Smooth muscle cell (in vitro differentiated cells): ENCODE measurements around the gene BMI1. TPM values are rescaled to one million over a fixed set of nuclear protein-coding genes. Genes with fewer than 3 reads are reported as not detected.

Experiments used
- DNase-seq: peaks from one replicate; lab custom pipeline; 2025; ENCODE audit not compliant: unreplicated experiment; lab: John Stamatoyannopoulos, UW
- H2AFZ ChIP-seq: fragments of 200-600 bp; sonication (generic); 2 replicates; pipeline ENCODE4 v1.6.0; 2016; ENCODE audit warnings: antibody characterized with exemption, low read depth, mild to moderate bottlenecking
- H3F3A ChIP-seq: fragments of 200-600 bp; sonication (generic); 2 replicates; pipeline ENCODE4 v1.6.0; 2017; ENCODE audit warnings: antibody characterized with exemption, low read depth
- H3K27ac ChIP-seq: fragments of 200-600 bp; sonication (generic); 2 replicates; pipeline ENCODE4 v1.5.1; 2016; ENCODE audit warnings: low read depth, mild to moderate bottlenecking
- H3K27me3 ChIP-seq: fragments of 200-600 bp; sonication (generic); 2 replicates; pipeline ENCODE4 v1.6.1; 2016; ENCODE audit warnings: low read depth, mild to moderate bottlenecking
- H3K36me3 ChIP-seq: fragments of 200-600 bp; sonication (generic); 2 replicates; pipeline ENCODE4 v1.5.1; 2016; ENCODE audit warnings: low read depth
- H3K4me1 ChIP-seq: fragments of 200-600 bp; sonication (generic); 2 replicates; pipeline ENCODE4 v1.5.1; 2016; ENCODE audit warnings: low read depth
- H3K4me2 ChIP-seq: fragments of 200-600 bp; sonication (generic); 2 replicates; pipeline ENCODE4 v1.6.0; 2016; ENCODE audit warnings: mild to moderate bottlenecking
- H3K4me3 ChIP-seq: fragments of 200-600 bp; sonication (generic); 2 replicates; pipeline ENCODE4 v1.5.1; 2016; ENCODE audit warnings: mild to moderate bottlenecking
- H3K79me2 ChIP-seq: fragments of 200-600 bp; sonication (generic); 2 replicates; pipeline ENCODE4 v1.6.0; 2016; ENCODE audit warnings: low read depth, mild to moderate bottlenecking
- H3K9ac ChIP-seq: fragments of 200-600 bp; sonication (generic); 2 replicates; pipeline ENCODE4 v1.6.0; 2016; ENCODE audit warnings: low read depth
- H3K9me3 ChIP-seq: fragments of 200-600 bp; sonication (generic); replicated peaks from 2 replicates; pipeline ENCODE4 v1.5.1; 2016; ENCODE audit warnings: low read depth
- H4K20me1 ChIP-seq: fragments of 200-600 bp; sonication (generic); 2 replicates; pipeline ENCODE4 v1.6.0; 2016; ENCODE audit warnings: low read depth
- WGBS: methylation state at CpG from one replicate; pipeline ENCODE4 v1.1.7; 2016; ENCODE audit warnings: low lambda C conversion rate; 5-methylcytosine and 5-hydroxymethylcytosine counted together
- polyA plus RNA-seq: library from polyadenylated mRNA; unstranded; fragments of >200 nt; fragmentation: Nextera tagmentation; extraction: Ambion mirVana; gene quantifications from 2 replicates; pipeline ENCODE4 v1.2.1, GENCODE V29; 2016
- small RNA-seq: library from RNA; depleted of rRNA; stranded (forward); fragments of <200 nt; gene quantifications from one replicate; pipeline ENCODE3, GENCODE V24; 2014
- total RNA-seq: library from RNA; depleted of rRNA; stranded (reverse); fragments of >200 nt; gene quantifications from 2 replicates; pipeline ENCODE4 v1.2.3, GENCODE V29; 2014
- TF ChIP-seq, protein P1 (sequence below): fragments of 200-600 bp; sonication (generic); IDR thresholded peaks from 2 replicates; pipeline ENCODE4 v1.5.1; 2017; ENCODE audit warnings: borderline replicate concordance, mild to moderate bottlenecking, antibody characterized with exemption; ENCODE audit not compliant: insufficient read depth, poor library complexity, severe bottlenecking

Gene BMI1
- total and polyA plus RNA-seq, 2 experiments from 2014 or later: 11.4 to 34.5 TPM

DNA sequence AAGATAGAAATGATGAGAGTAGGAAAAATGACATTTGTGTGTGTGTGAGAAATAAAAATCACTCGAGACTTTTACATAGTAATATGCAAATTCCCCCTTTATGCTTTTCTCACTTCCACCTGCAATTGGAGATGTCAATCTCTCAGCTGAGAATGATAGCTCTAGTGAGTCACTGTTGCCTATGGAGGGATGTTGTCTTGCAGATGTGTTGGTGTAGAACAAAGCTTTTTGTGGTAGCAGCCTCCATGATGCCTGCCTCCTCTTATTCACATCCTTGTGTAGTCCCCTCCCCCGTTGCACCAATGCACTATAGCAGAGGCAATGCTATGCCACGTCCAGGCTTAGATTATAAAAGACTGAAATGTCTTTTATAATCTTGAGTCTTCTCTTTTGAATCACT, 58.2 kb downstream of the BMI1 start:
- Histone ChIP-seq H3K27ac (no peak overlapping the region), H3K4me1 (no peaks in the 10 kb centered on the region), H3K9me3 (no peaks in the 10 kb centered on the region), H3K36me3 (no peaks in the 10 kb centered on the region), H2AFZ (no peak overlapping the region), H3K4me2 (no peak overlapping the region), H3K27me3 (no peaks in the 10 kb centered on the region), H3K79me2 (no peaks in the 10 kb centered on the region), H4K20me1 (no peaks in the 10 kb centered on the region), H3K4me3 (no peak overlapping the region), H3K9ac (no peak overlapping the region), H3F3A (no peaks in the 10 kb centered on the region)
- no peak for DNase-seq
- TF ChIP-seq, protein P1, sequence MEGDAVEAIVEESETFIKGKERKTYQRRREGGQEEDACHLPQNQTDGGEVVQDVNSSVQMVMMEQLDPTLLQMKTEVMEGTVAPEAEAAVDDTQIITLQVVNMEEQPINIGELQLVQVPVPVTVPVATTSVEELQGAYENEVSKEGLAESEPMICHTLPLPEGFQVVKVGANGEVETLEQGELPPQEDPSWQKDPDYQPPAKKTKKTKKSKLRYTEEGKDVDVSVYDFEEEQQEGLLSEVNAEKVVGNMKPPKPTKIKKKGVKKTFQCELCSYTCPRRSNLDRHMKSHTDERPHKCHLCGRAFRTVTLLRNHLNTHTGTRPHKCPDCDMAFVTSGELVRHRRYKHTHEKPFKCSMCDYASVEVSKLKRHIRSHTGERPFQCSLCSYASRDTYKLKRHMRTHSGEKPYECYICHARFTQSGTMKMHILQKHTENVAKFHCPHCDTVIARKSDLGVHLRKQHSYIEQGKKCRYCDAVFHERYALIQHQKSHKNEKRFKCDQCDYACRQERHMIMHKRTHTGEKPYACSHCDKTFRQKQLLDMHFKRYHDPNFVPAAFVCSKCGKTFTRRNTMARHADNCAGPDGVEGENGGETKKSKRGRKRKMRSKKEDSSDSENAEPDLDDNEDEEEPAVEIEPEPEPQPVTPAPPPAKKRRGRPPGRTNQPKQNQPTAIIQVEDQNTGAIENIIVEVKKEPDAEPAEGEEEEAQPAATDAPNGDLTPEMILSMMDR: no peak
- WGBS: 92% methylated on average over 3 of the region's 3 CpGs

Small RNA genes lying within 50 kb of the gene (small RNA-seq; reads per million reads assigned to genes)
- not detected for gene AL158211.3

Other genes starting within 250 kb of the BMI1 start
- not detected in 2 replicates for gene EBLN1, start 103.1 kb upstream of the BMI1 start, total RNA-seq
- not detected in 2 replicates for gene EBLN1, start 103.1 kb upstream of the BMI1 start, polyA plus RNA-seq
- gene COMMD3, start 4.7 kb upstream of the BMI1 start, total RNA-seq: 44.3 and 99.0 TPM in 2 replicates
- gene COMMD3, start 4.7 kb upstream of the BMI1 start, polyA plus RNA-seq: 78.1 and 80.6 TPM in 2 replicates
- gene SPAG6, start 24.4 kb downstream of the BMI1 start, total RNA-seq: not detected in 2 replicates
- gene SPAG6, start 24.4 kb downstream of the BMI1 start, polyA plus RNA-seq: 0.61 TPM in 1 of 2 replicates, not detected in the other